CD1c-positive myeloid dendritic cell (primary cell): ENCODE measurements around the gene FUT4.
A peak's percentile ranks its signal among the peaks of the same experiment; 100 is the strongest.
"Not testable (repeated sequence)": the region's sequence is repeated elsewhere in the genome, so short reads cannot be mapped to it uniquely, and the experiment has no call there.

Source experiments
- DNase-seq: peaks from one replicate; pipeline ENCODE4 v3.0.0-alpha.2; 2016; ENCODE audit errors: extremely low spot score

The FUT4 gene

GRCh38 chr11:94567181-94567670 is 23.5 kb downstream of the FUT4 start, which contains the start of gene PIWIL4:
Gene PIWIL4 (plus strand): TSS chr11:94567368. CDS start chr11:94567519, 151 bp downstream.
- no peak for DNase-seq

GRCh38 chr11:94568200-94568599 is 24.5 kb downstream of the FUT4 start:
- DNase-seq = no peak

- DNase-seq = no peak
These were observed 25.0 kb downstream of the FUT4 start for GRCh38 chr11:94568717-94569116.

- DNase-seq = not testable (repeated sequence)
These were observed 29.3 kb downstream of the FUT4 start for GRCh38 chr11:94572975-94573374.

- DNase-seq = peak; percentile 51
These were observed 30.7 kb downstream of the FUT4 start for GRCh38 chr11:94574193-94574961.

- peak; percentile 26 for DNase-seq
These were observed 32.6 kb downstream of the FUT4 start for GRCh38 chr11:94576306-94576705.

GRCh38 chr11:94577841-94578240 is 34.1 kb downstream of the FUT4 start:
- DNase-seq = no peak

GRCh38 chr11:94581926-94582325 is 38.2 kb downstream of the FUT4 start:
- DNase-seq = peak; percentile 69

GRCh38 chr11:94583213-94583865 is 39.6 kb downstream of the FUT4 start:
- peak; percentile 15 for DNase-seq

- peak; percentile 86 for DNase-seq
These were observed 40.3 kb downstream of the FUT4 start for GRCh38 chr11:94583866-94584500.

GRCh38 chr11:94584978-94585377 is 41.3 kb downstream of the FUT4 start:
- DNase-seq = no peak

- DNase-seq = no peak
These were observed 41.7 kb downstream of the FUT4 start for GRCh38 chr11:94585399-94585798.

GRCh38 chr11:94586546-94586945 is 42.8 kb downstream of the FUT4 start:
- DNase-seq = no peak

- DNase-seq = no peak
These were observed 43.3 kb downstream of the FUT4 start for GRCh38 chr11:94586978-94587377.

GRCh38 chr11:94588366-94588942 is 44.7 kb downstream of the FUT4 start:
- no peak for DNase-seq

- no peak for DNase-seq
These were observed 46.8 kb downstream of the FUT4 start for GRCh38 chr11:94590352-94591041.

- DNase-seq = no peak
These were observed 49.3 kb downstream of the FUT4 start for GRCh38 chr11:94593030-94593429.

GRCh38 chr11:94595076-94595475 is 51.4 kb downstream of the FUT4 start:
- DNase-seq = no peak

- DNase-seq = peak; percentile 31
These were observed 54.2 kb downstream of the FUT4 start for GRCh38 chr11:94597896-94598295.
